ENCODE data around the gene CHCHD3. TPM values are rescaled to one million over a fixed set of nuclear protein-coding genes. Genes with fewer than 3 reads are reported as not detected.
"Not testable (repeated sequence)": the region's sequence is repeated elsewhere in the genome, so short reads cannot be mapped to it uniquely, and the experiment has no call there.

CHCHD3 gene
- polyA plus RNA-seq, 1 donor (not counting 4 experiments of a cell fraction or from before 2014, with no cell fraction given), result 59.2 TPM

DNA sequence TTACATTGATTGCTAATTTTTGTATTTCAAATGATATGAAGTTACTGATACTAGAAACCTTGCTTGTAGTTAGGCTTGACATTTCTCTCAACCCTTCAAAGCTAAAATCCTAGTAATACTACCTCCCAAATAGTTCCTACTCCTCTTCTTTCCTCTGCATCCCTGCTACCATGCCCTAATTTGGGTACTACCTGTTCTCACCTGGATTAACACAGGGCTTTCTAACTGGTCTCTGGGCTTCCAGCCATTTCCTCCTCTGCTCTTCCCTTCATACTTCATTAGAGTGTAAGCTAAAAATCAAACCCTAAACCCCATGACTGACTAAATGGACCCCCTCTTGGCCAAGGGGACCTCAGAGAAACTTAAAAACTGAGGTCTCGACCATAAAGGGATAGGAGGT, 112.4 kb downstream of the CHCHD3 start:
- dilution Hi-C loops (cut with MboI; ENCODE audit: extremely low pct_ligation_motif_present, low sequenced_read_pairs), result no loop called here
- no peaks in the 10 kb centered on the region for H3K4me1 ChIP-seq (ENCODE audit: control insufficient read depth, extremely low read depth, insufficient read depth, low read length)
- no peak overlapping the region for H3K27ac ChIP-seq (ENCODE audit: control insufficient read depth, insufficient read depth, low read length)
- no peaks in the 10 kb centered on the region for H4K20me1 ChIP-seq (ENCODE audit: control insufficient read depth, extremely low read depth, insufficient read depth, low read length)
- H3K9me3 ChIP-seq (ENCODE audit: control insufficient read depth, low read depth, low read length), result no peaks in the 10 kb centered on the region
- H3K4me2 ChIP-seq (ENCODE audit: control insufficient read depth, extremely low read depth, insufficient read depth, low read depth, low read length), result no peak overlapping the region
- H3K4me3 ChIP-seq (ENCODE audit: control insufficient read depth in 2 of 3, extremely low read depth in 1 of 3, insufficient read depth in 2 of 3, low read depth in 1 of 3, low read length in 3 of 3), result no peak overlapping the region
- TF ChIP-seq CTCF (optimal IDR thresholded peaks at IDR 0.05 in 1 of 3, IDR thresholded peaks at IDR 0.05 in 1 of 3, conservative IDR thresholded peaks at IDR 0.05 in 1 of 3; ENCODE audit: extremely low read depth in 1 of 3, insufficient read depth in 2 of 3, low read length in 3 of 3) (no peak), EZH2 (IDR thresholded peaks at IDR 0.05; ENCODE audit: low read length) (no peak)
- H3K36me3 ChIP-seq (ENCODE audit: control insufficient read depth in 2 of 2, extremely low read depth in 1 of 2, insufficient read depth in 2 of 2, low read length in 2 of 2), result peaks cover 3 to 8% of the 10 kb centered on the region in 2 experiments
- no peak for FAIRE-seq
- no peaks in the 10 kb centered on the region for H3K9me1 ChIP-seq (ENCODE audit: control insufficient read depth, extremely low read depth, insufficient read depth, low read length)
- DNase-seq (ENCODE audit: low read depth, low spot score), result no peak
- H3K27me3 ChIP-seq (ENCODE audit: control insufficient read depth, extremely low read depth, insufficient read depth, low read length), result no peaks in the 10 kb centered on the region
- H2AFZ ChIP-seq (ENCODE audit: control insufficient read depth, low read length), result no peak overlapping the region
- no peak overlapping the region for H3K9ac ChIP-seq (ENCODE audit: control insufficient read depth, extremely low read depth, insufficient read depth, low read length)
- peaks cover 3% of the 10 kb centered on the region for H3K79me2 ChIP-seq (ENCODE audit: control insufficient read depth, insufficient read depth, low read length)

DNA sequence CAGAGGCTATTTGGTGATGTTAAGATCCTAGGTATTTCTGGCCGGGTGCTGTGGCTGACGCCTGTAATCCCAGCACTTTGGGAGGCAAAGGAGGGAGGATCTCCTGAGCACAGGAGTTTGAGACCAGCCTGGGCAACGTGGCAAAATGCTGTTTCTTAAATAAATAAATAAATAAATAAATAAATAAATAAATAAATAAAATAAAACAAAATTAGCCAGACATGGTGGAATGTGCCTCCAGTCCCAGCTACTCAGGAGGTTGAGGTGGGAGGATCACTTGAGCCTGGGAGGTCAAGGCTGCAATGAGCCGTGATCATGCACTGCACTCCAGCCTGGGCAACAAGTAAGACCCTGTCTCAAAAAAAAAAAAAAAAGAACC, 114.4 kb downstream of the CHCHD3 start:
- H3K4me1 ChIP-seq (ENCODE audit: control insufficient read depth, extremely low read depth, insufficient read depth, low read length); H3K36me3 ChIP-seq (ENCODE audit: control insufficient read depth in 2 of 2, extremely low read depth in 1 of 2, insufficient read depth in 2 of 2, low read length in 2 of 2); H3K9me3 ChIP-seq (ENCODE audit: control insufficient read depth, low read depth, low read length); H4K20me1 ChIP-seq (ENCODE audit: control insufficient read depth, extremely low read depth, insufficient read depth, low read length); H3K27me3 ChIP-seq (ENCODE audit: control insufficient read depth, extremely low read depth, insufficient read depth, low read length); H2AFZ ChIP-seq (ENCODE audit: control insufficient read depth, low read length); H3K9me1 ChIP-seq (ENCODE audit: control insufficient read depth, extremely low read depth, insufficient read depth, low read length); H3K27ac ChIP-seq (ENCODE audit: control insufficient read depth, insufficient read depth, low read length); dilution Hi-C loops (cut with MboI; ENCODE audit: extremely low pct_ligation_motif_present, low sequenced_read_pairs); DNase-seq (ENCODE audit: low read depth, low spot score); FAIRE-seq; H3K4me2 ChIP-seq (ENCODE audit: control insufficient read depth, extremely low read depth, insufficient read depth, low read depth, low read length); H3K4me3 ChIP-seq (ENCODE audit: control insufficient read depth in 2 of 3, extremely low read depth in 1 of 3, insufficient read depth in 2 of 3, low read depth in 1 of 3, low read length in 3 of 3); H3K79me2 ChIP-seq (ENCODE audit: control insufficient read depth, insufficient read depth, low read length); H3K9ac ChIP-seq (ENCODE audit: control insufficient read depth, extremely low read depth, insufficient read depth, low read length): not testable (repeated sequence)

- Histone ChIP-seq H3K36me3 (ENCODE audit: control insufficient read depth in 2 of 2, extremely low read depth in 1 of 2, insufficient read depth in 2 of 2, low read length in 2 of 2) (no peaks in the 10 kb centered on the region), H3K9me3 (ENCODE audit: control insufficient read depth, low read depth, low read length) (no peaks in the 10 kb centered on the region), H3K4me1 (ENCODE audit: control insufficient read depth, extremely low read depth, insufficient read depth, low read length) (no peaks in the 10 kb centered on the region), H3K9ac (ENCODE audit: control insufficient read depth, extremely low read depth, insufficient read depth, low read length) (no peak overlapping the region), H3K4me3 (ENCODE audit: control insufficient read depth in 2 of 3, extremely low read depth in 1 of 3, insufficient read depth in 2 of 3, low read depth in 1 of 3, low read length in 3 of 3) (no peak overlapping the region), H3K9me1 (ENCODE audit: control insufficient read depth, extremely low read depth, insufficient read depth, low read length) (no peaks in the 10 kb centered on the region), H3K27me3 (ENCODE audit: control insufficient read depth, extremely low read depth, insufficient read depth, low read length) (no peaks in the 10 kb centered on the region), H3K4me2 (ENCODE audit: control insufficient read depth, extremely low read depth, insufficient read depth, low read depth, low read length) (no peak overlapping the region), H4K20me1 (ENCODE audit: control insufficient read depth, extremely low read depth, insufficient read depth, low read length) (no peaks in the 10 kb centered on the region), H2AFZ (ENCODE audit: control insufficient read depth, low read length) (no peak overlapping the region), H3K79me2 (ENCODE audit: control insufficient read depth, insufficient read depth, low read length) (peaks cover 3% of the 10 kb centered on the region), H3K27ac (ENCODE audit: control insufficient read depth, insufficient read depth, low read length) (no peak overlapping the region)
- DNase-seq (ENCODE audit: low read depth, low spot score) (no peak), FAIRE-seq (no peak)
- dilution Hi-C loops (cut with MboI; ENCODE audit: extremely low pct_ligation_motif_present, low sequenced_read_pairs), result no loop called here
- TF ChIP-seq CTCF (optimal IDR thresholded peaks at IDR 0.05 in 1 of 3, IDR thresholded peaks at IDR 0.05 in 1 of 3, conservative IDR thresholded peaks at IDR 0.05 in 1 of 3; ENCODE audit: extremely low read depth in 1 of 3, insufficient read depth in 2 of 3, low read length in 3 of 3) (no peak), EZH2 (IDR thresholded peaks at IDR 0.05; ENCODE audit: low read length) (no peak)
Observed at GRCh38 chr7:132966754-132967469, 115.0 kb downstream of the CHCHD3 start.
